HFF-Myc (cell line): ENCODE measurements around the gene UTP15.

ENCODE experiments used
- DNase-seq: peaks from one replicate; pipeline ENCODE4 v3.0.0-alpha.2; 2011; ENCODE audit warnings: low read depth; ENCODE audit errors: extremely low read depth
- H3K4me3 ChIP-seq: replicated peaks from 2 replicates; pipeline ENCODE4 v1.5.1; 2011; ENCODE audit warnings: low read depth, mild to moderate bottlenecking, control low read depth, low read length
- TF ChIP-seq, protein P1 (sequence below): IDR thresholded peaks from 2 replicates; pipeline ENCODE4 v1.5.1; 2012; ENCODE audit warnings: mild to moderate bottlenecking, low read depth, low read length, control low read depth; ENCODE audit errors: missing control alignments

Gene UTP15

DNA sequence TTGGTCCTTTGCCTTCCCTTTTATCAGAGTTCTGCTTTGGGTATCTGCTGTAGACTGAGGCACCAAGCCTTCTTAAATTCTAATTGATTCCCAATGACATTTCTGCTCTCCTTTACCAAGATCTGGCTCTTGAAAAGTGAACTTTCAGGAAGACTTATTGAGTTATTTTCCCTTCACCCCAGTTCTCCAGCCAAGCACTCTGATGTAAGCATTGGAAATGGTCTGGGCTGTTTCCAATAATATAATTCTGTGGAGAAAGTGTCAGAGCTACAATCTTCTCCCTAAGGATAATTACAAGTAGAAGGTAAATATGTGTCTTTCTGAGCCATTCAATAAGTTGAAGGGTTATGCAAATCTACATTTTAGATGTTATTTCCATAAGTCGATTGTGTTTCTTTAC is 36.5 kb upstream of the UTP15 start:
- TF ChIP-seq, protein P1, sequence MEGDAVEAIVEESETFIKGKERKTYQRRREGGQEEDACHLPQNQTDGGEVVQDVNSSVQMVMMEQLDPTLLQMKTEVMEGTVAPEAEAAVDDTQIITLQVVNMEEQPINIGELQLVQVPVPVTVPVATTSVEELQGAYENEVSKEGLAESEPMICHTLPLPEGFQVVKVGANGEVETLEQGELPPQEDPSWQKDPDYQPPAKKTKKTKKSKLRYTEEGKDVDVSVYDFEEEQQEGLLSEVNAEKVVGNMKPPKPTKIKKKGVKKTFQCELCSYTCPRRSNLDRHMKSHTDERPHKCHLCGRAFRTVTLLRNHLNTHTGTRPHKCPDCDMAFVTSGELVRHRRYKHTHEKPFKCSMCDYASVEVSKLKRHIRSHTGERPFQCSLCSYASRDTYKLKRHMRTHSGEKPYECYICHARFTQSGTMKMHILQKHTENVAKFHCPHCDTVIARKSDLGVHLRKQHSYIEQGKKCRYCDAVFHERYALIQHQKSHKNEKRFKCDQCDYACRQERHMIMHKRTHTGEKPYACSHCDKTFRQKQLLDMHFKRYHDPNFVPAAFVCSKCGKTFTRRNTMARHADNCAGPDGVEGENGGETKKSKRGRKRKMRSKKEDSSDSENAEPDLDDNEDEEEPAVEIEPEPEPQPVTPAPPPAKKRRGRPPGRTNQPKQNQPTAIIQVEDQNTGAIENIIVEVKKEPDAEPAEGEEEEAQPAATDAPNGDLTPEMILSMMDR, result no peak
- no peak overlapping the region for H3K4me3 ChIP-seq
- no peak for DNase-seq

DNA sequence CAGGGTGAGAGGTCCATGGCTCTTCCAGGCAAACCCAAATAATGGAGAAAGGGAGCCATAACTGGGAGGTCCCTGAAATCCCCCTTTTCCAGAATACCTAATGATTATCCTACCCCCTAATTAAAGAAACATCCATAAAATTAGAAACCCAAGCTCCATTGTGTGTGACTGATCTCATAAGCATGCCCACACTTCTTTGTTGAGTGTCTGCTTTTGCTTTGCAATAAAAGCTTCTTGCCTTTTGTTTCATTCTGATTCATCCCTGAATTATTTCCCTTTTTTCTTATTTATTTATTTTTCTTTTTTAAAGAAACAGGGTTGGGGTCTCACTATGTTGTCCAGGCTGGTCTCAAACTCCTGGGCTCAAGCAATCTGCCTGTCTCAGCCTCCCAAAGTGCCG is 34.2 kb upstream of the UTP15 start:
- no peak for DNase-seq
- H3K4me3 ChIP-seq, result no peak overlapping the region
- TF ChIP-seq, protein P1, result no peak

DNA sequence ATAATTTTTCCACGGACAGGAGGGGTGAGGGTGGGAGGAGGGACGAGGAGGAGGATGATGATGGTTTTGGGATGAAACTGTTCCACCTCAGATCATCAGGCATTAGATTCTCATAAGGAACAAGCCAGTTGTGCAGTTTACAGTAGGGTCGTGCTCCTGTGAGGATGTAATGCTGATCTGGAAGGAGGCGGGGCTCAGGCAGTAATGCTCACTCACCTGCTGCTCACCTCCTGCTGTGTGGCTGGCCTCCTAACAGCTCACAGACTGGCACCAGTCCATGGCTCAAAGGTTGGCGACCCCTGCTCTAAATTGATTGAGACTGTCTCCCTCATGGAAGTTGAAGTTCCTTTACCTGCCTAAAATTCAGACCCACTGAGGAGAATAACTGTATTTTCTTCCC is 33.3 kb upstream of the UTP15 start:
- no peak for DNase-seq
- TF ChIP-seq, protein P1, result no peak
- no peak overlapping the region for H3K4me3 ChIP-seq

DNA sequence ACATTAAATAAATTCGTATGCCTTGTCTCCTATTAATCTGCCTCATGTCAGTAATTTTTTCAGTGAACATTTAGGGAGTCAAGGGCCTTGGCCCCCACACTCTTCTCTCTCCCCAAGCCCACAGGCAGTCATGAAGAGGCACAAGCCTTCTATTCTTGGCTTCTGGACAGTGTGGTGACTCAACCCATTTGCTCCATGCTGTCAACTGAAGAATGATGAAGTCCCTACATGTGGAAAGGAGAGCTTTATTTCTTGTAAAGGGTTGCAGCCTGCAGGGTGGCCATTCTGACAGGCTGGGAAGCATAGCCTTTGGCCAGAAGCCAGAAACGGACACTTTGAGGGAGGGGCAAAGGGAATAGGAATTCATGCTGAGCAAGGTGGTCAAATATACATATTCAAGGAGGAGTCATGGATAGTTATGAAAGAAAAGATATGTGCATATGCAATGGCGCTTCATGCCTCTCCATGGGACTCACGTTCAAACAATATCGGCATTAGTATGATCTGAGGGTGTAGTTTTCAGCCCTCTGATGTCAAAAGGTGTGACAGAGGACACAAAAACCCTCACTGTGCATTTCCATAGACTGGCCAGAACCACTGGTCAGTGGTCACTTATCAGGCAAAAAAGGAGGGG is 31.4 kb upstream of the UTP15 start:
- DNase-seq, result no peak
- H3K4me3 ChIP-seq, result no peak overlapping the region
- TF ChIP-seq, protein P1, result no peak

DNA sequence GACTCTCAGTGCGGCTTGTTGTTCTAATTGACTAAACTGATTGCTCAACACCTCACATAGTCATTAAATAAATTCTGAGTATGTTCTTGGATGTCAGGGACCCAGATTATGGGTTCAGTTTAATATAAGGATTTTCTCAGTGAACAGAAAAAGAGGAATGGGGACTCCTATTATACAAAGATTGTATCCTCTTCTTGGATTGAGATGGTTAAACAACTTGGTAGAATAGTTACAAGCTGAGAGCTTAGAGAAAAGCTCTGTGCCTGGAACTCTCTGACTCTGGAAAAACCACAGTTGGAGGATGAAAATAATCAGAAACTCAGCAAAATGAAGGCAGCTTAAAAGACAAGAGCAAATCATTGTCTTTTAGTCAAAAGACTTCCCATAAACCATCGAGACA is 30.6 kb upstream of the UTP15 start:
- DNase-seq, result no peak
- H3K4me3 ChIP-seq, result no peak overlapping the region
- TF ChIP-seq, protein P1, result no peak

DNA sequence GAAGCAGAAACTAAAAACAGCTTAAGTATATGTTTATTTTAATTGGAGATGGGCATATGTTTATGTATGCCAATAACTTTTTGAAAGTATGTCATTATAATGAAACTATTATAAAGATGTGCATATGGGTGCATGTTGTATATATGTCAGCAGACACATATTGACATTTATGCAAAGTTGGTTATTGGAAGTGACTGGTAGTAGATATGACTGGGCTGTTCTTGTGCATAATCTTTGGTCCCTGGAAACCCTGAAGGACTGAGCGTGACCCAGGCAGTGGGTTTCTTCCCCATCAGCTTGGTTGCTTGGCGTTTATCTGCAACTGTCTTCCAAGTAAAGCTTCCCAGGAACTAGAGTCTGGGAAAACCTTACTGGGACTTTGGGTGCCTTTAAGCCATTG is 25.8 kb upstream of the UTP15 start:
- TF ChIP-seq, protein P1, result no peak
- DNase-seq, result no peak
- H3K4me3 ChIP-seq, result no peak overlapping the region

DNA sequence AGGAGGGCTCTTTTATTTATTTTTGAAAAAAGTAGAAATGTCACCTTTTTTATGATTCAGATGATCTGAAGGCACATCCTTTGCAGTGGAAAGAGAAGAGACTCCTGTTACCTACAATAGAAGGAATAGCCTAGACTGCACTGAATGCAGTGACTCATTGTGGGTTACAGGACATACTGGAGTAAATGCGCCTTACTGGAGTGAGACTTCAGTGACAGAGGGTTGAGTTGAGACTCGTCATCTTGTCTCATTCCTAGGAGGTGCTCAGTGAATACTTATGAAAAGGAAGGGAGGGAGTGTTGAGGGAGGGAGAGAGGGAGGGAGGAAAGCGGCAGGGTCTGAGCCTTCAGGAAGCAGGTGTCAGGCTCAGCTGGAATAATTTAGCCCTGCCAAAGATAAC is 25.4 kb upstream of the UTP15 start:
- TF ChIP-seq, protein P1, result no peak
- peak; percentile 33 for DNase-seq
- no peak overlapping the region for H3K4me3 ChIP-seq
